Left lung (tissue), 10 donors: Measurements from ENCODE around the gene AGBL1. TPM values are rescaled to one million over a fixed set of nuclear protein-coding genes. Genes with fewer than 3 reads are reported as not detected.
A peak's percentile ranks its signal among the peaks of the same experiment; 100 is the strongest.

Experiments
- ATAC-seq: fragments of 200-7000 bp; cut with Tn5 transposase; one replicate; pipeline ENCODE4 v1.9.1; 2020; ENCODE audit warnings: moderate library complexity
- DNase-seq, 4 donors: peaks; one replicate each; pipeline ENCODE4 v3.0.0-alpha.2; 2013 to 2020
- H3K27ac ChIP-seq, 2 donors: fragments of 200-600 bp; sonication (generic) in 1 of 2; one replicate each; pipeline versions ENCODE4 v1.5.0 to v1.8.0; 2020 to 2021
- H3K27me3 ChIP-seq, 2 donors: fragments of 200-600 bp; sonication (generic) in 1 of 2; one replicate each; pipeline versions ENCODE4 v1.5.0 to v1.8.0; 2020 to 2021
- H3K36me3 ChIP-seq, 2 donors: fragments of 200-600 bp; sonication (generic) in 1 of 2; one replicate each; pipeline versions ENCODE4 v1.5.0 to v1.8.0; 2020 to 2021
- H3K4me1 ChIP-seq, 2 donors: fragments of 200-600 bp; one replicate each; pipeline ENCODE4 v1.8.0; 2021
- H3K4me3 ChIP-seq, 2 donors: fragments of 200-600 bp; sonication (generic) in 1 of 2; one replicate each; pipeline versions ENCODE4 v1.5.0 to v1.8.0; 2020 to 2021; ENCODE audit warnings: mild to moderate bottlenecking in 1 of 2
- H3K9me3 ChIP-seq, 2 donors: fragments of 200-600 bp; sonication (generic) in 1 of 2; one replicate each; pipeline versions ENCODE4 v1.5.0 to v1.8.0; 2020 to 2021
- intact Hi-C, 2 donors: fragments of 100-400 bp; cut with DNase I; formaldehyde crosslinking; loops; one replicate each; pipeline versions ENCODE4 v1.11.2 to v1.14.2; 2022
- polyA plus RNA-seq, 6 donors: library from polyadenylated mRNA; unstranded; fragments of 120-200 nt; gene quantifications; one replicate each; pipeline ENCODE4 v1.2.1, GENCODE V29; 2013; ENCODE audit not compliant: insufficient read length in 6 of 6
- total RNA-seq, 2 donors: library from RNA; stranded (reverse); fragmentation: NEBNext Ultra II Directional; extraction: Animal tissue kit (Norgen Biotek cat#: 25700); gene quantifications; one replicate each; pipeline ENCODE4 v1.2.1, GENCODE V29; 2021
- TF ChIP-seq, protein P1 (sequence below), 2 donors: fragments of 200-600 bp; sonication (generic) in 1 of 2; IDR thresholded peaks; one replicate each; pipeline versions ENCODE4 v1.5.0 to v1.8.0; 2021; ENCODE audit warnings: antibody characterized with exemption in 2 of 2
- donor health status: DM: no; HTN: yes; CAD: no.
- donor health status: DM: no; HTN: no; CAD: no.

Gene AGBL1
- total and polyA plus RNA-seq, 8 donors: 0.01 to 3.3 (median 0.11) TPM; not detected in 1

DNA sequence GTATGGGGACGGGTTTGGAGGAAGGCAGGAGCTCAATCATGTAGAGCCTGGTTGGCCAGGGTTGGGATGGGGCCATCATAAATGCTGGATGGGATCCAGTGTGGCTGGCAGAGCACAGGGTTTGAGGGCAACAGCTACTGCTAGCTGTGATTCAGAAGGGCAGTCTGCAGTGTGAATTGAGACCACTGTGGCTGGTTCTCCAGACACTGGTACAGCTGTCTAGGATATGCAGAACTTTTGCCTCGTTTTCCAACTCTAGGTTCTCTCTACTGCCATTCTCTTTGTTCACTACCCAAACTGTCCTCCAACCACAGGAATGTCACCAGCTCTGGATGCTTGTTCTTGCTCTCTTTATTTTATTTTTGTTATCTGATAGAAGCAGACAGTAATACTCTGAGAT, 543.6 kb downstream of the AGBL1 start:
- ATAC-seq (no peak), DNase-seq (no peak)
- no peaks in the 10 kb centered on the region for H3K4me1 ChIP-seq
- intact Hi-C loops: no loop called here
- H3K9me3 ChIP-seq: no peaks in the 10 kb centered on the region
- no peak overlapping the region for H3K27ac ChIP-seq
- H3K4me3 ChIP-seq: no peak overlapping the region
- H3K36me3 ChIP-seq: no peaks in the 10 kb centered on the region
- TF ChIP-seq, protein P1, sequence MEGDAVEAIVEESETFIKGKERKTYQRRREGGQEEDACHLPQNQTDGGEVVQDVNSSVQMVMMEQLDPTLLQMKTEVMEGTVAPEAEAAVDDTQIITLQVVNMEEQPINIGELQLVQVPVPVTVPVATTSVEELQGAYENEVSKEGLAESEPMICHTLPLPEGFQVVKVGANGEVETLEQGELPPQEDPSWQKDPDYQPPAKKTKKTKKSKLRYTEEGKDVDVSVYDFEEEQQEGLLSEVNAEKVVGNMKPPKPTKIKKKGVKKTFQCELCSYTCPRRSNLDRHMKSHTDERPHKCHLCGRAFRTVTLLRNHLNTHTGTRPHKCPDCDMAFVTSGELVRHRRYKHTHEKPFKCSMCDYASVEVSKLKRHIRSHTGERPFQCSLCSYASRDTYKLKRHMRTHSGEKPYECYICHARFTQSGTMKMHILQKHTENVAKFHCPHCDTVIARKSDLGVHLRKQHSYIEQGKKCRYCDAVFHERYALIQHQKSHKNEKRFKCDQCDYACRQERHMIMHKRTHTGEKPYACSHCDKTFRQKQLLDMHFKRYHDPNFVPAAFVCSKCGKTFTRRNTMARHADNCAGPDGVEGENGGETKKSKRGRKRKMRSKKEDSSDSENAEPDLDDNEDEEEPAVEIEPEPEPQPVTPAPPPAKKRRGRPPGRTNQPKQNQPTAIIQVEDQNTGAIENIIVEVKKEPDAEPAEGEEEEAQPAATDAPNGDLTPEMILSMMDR (IDR thresholded peaks at IDR 0.05): no peak
- H3K27me3 ChIP-seq: no peaks in the 10 kb centered on the region

DNA sequence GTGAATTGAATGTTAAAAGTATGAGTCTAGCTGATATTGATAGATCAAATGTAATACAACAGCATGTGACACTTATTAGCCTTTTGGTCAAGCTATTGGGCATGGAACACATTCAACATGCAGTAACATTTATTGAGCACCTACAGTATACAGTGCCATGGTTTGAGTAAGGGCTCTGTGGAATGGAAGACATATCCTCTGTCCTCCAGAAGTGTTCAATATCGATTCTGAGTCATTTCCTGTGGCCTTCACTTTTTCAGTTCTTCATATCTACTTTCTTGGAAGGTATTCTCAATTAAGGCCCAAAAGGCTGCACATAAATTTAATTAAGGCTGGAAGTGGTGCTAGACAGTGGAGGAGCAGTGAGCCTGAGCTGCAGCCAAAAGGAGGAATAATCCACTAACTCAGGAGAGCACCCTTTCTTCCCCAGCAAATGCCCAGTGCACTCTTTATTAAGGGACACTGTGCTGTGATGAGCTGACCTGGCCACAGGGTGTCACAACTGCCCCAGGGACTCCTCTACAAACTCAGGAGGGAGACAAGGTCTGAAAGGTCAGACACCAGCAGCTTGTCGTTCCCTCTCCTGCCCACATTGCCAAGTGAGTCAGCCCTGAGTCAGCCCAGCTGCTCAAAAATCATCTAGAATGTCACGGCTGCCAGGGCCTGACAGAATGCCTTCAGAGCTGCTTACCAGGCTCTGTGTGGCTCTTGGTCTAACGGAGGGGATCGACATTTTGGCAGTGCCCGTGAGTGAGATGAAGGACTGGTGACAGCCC, 544.8 kb downstream of the AGBL1 start:
- Histone ChIP-seq H3K27me3 (no peaks in the 10 kb centered on the region), H3K4me3 (no peak overlapping the region), H3K36me3 (no peaks in the 10 kb centered on the region), H3K9me3 (no peaks in the 10 kb centered on the region), H3K4me1 (no peaks in the 10 kb centered on the region), H3K27ac (no peak overlapping the region)
- DNase-seq: peak in 2 of 4 donors; percentile 11 to 56
- peak; percentile 99 for ATAC-seq
- intact Hi-C loops: no loop called here
- TF ChIP-seq, protein P1 (IDR thresholded peaks at IDR 0.05): no peak

DNA sequence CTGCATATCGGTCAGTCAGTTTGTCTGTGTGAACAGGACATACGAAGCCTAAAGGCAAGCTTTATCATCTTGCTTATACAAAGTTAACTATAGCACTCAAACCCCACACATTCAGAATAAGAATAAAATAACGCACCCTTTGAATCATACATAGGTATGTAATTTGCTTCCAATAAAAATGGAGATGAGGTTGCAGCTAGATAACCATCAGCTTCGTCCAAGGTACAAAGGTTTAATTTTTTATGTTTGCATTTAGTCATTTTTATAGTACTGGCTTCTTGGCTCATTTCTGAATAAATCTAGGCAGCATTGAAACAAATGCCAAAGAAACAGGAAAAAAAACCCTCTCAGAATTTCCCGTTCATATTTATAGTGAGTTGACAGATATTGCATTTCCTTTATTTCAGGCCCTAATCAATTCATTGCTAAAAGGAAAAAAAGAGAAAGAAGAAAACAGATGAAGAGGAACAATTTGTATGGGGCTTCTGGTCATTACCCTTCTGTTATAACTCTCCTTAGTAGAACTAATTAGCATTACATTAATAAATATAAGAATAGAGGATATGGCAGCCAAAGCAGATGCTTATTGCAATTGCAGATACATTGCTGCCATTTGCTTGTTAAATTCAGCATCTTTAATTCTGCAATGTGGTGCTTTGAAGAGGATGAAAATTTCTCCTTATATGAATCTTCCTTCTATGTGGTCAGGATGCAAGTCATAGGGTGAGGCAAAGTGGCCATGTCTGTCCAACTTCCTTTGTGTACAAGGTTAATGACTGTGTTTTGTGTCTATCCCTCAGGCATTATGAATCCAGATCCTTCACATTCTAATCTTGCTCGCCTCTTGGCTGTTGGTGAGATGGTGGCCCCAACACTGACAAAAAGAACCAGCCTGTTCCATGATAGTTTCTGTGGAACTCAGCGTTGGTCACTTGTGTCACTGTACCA, 550.0 kb downstream of the AGBL1 start:
- Histone ChIP-seq H3K27ac (no peak overlapping the region), H3K36me3 (no peaks in the 10 kb centered on the region), H3K9me3 (no peaks in the 10 kb centered on the region), H3K27me3 (no peaks in the 10 kb centered on the region), H3K4me1 (no peaks in the 10 kb centered on the region), H3K4me3 (no peak overlapping the region)
- intact Hi-C loops: no loop called here
- TF ChIP-seq, protein P1 (IDR thresholded peaks at IDR 0.05): no peak
- ATAC-seq (no peak), DNase-seq (no peak)

DNA sequence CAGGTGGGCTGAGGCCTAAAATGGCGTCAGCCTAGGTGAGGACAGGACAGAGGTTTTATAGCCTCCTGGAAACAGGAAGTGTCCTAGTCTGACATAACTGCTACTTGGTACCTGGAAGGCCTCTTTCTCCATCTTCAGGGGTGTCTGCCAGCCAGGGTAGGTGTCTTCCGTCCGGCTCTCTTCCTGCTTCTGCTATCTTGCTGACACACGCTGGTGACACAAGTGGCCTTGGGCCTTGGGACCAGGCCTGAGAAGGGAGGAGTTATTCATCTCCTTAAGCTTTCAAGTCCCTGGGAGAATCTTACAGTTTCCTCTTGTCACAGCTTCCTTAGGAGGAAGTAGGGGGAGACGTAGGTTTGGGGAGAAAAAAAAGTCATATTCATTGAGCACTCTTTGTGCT, 551.3 kb downstream of the AGBL1 start:
- intact Hi-C loops: no loop called here
- H3K4me1 ChIP-seq: no peaks in the 10 kb centered on the region
- TF ChIP-seq, protein P1 (IDR thresholded peaks at IDR 0.05): no peak
- no peak overlapping the region for H3K27ac ChIP-seq
- no peaks in the 10 kb centered on the region for H3K27me3 ChIP-seq
- no peak for DNase-seq
- H3K9me3 ChIP-seq: no peaks in the 10 kb centered on the region
- no peak overlapping the region for H3K4me3 ChIP-seq
- ATAC-seq: no peak
- no peaks in the 10 kb centered on the region for H3K36me3 ChIP-seq

DNA sequence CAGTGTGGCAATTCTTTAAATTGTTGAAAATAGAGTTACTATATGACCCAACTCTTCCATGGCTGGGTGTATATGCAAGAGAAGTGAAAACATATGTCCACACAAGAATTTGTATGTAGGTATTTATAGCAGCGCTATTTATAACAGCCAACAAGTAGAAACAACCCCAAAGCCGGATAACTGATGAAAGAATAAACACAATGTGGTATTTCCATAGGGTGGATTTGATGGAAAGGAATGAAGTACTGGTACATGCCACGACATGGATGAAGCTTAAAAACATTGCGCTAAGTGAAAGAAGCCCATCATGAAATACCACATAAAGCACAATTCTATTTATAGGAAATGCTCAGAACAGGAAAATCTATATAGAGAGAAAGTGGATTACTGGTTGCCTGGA, 554.5 kb downstream of the AGBL1 start:
- DNase-seq (no peak), ATAC-seq (no peak)
- Histone ChIP-seq H3K4me1 (no peaks in the 10 kb centered on the region), H3K27ac (no peak overlapping the region), H3K4me3 (no peak overlapping the region), H3K9me3 (no peaks in the 10 kb centered on the region), H3K36me3 (no peaks in the 10 kb centered on the region), H3K27me3 (no peaks in the 10 kb centered on the region)
- intact Hi-C loops: no loop called here
- TF ChIP-seq, protein P1 (IDR thresholded peaks at IDR 0.05): no peak
